B cell (primary cell): ENCODE data around the gene VCL. TPM values are rescaled to one million over a fixed set of nuclear protein-coding genes. Genes with fewer than 3 reads are reported as not detected.

ENCODE experiments used
- ATAC-seq: fragments of 200-7000 bp; cut with Tn5 transposase; one replicate; pipeline ENCODE4 v1.10.0; 2021; ENCODE audit warnings: low read depth, mild to moderate bottlenecking, moderate number of reproducible peaks, moderate library complexity
- CTCF ChIA-PET: fragments of 350-600 bp; sonication (Branson Sonifier 250); formaldehyde crosslinking; loops from one replicate; lab custom pipeline; 2021; ENCODE audit warnings: antibody characterized with exemption, inconsistent platforms; lab: Charles Lee
- POLR2A ChIA-PET: fragments of 350-600 bp; sonication (Branson Sonifier 250); formaldehyde crosslinking; loops from one replicate; lab custom pipeline; 2021; ENCODE audit warnings: antibody characterized with exemption; lab: Charles Lee
- DNase-seq: peaks from one replicate; pipeline ENCODE4 v3.0.0; 2013
- H2AFZ ChIP-seq: 2 replicates; pipeline ENCODE4 v1.6.1; 2012; ENCODE audit warnings: mild to moderate bottlenecking, low read depth, low read length; ENCODE audit not compliant: insufficient read depth, poor library complexity, severe bottlenecking
- H3K27ac ChIP-seq, 2 donors: 1 replicate in 1 of 2; 2 replicates in 1 of 2; pipeline ENCODE4 v1.5.1; 2012 to 2013; ENCODE audit warnings: low read length in 2 of 2, mild to moderate bottlenecking in 2 of 2, moderate library complexity in 1 of 2
- H3K27me3 ChIP-seq, 4 experiments: fragments of 200-600 bp in 1 of 4; sonication (generic) in 1 of 4; replicated peaks in 1 of 4; 1 replicate in 2 of 4; 2 replicates in 2 of 4; pipeline versions ENCODE4 v1.6.1 to v1.7.0; 2013 to 2016; ENCODE audit warnings: low read length in 3 of 4, mild to moderate bottlenecking in 2 of 4, mixed read lengths in 1 of 4, moderate library complexity in 1 of 4; ENCODE audit not compliant: insufficient read depth in 4 of 4, control insufficient read depth in 3 of 4; ENCODE audit errors: control extremely low read depth in 1 of 4
- H3K36me3 ChIP-seq, 2 experiments: replicated peaks in 1 of 2; 1 replicate in 1 of 2; 2 replicates in 1 of 2; pipeline versions ENCODE4 v1.6.1 to v1.7.1; 2013; ENCODE audit warnings: low read length in 1 of 2; ENCODE audit not compliant: insufficient read depth in 2 of 2, control insufficient read depth in 1 of 2; ENCODE audit errors: control extremely low read depth in 1 of 2, extremely low read depth in 1 of 2
- H3K4me1 ChIP-seq, 2 donors: fragments of 200-600 bp in 1 of 2; sonication (generic) in 1 of 2; 1 replicate in 1 of 2; 2 replicates in 1 of 2; pipeline versions ENCODE4 v1.5.1 to v1.6.1; 2013 to 2017; ENCODE audit warnings: low read length in 2 of 2; ENCODE audit not compliant: control insufficient read depth in 2 of 2, insufficient read depth in 2 of 2
- H3K4me2 ChIP-seq: replicated peaks from 2 replicates; pipeline ENCODE3; 2012; ENCODE audit warnings: mild to moderate bottlenecking, low read depth, low read length; ENCODE audit not compliant: poor library complexity, severe bottlenecking
- H3K4me3 ChIP-seq, 5 experiments: fragments of 200-600 bp in 1 of 5; sonication (generic) in 1 of 5; 1 replicate in 3 of 5; 2 replicates in 2 of 5; pipeline versions ENCODE4 v1.5.1 to v1.7.0; 2011 to 2016; ENCODE audit warnings: low read length in 4 of 5, mild to moderate bottlenecking in 4 of 5, low read depth in 2 of 5, control low read depth in 1 of 5, moderate library complexity in 1 of 5; ENCODE audit not compliant: insufficient read depth in 1 of 5; ENCODE audit errors: control extremely low read depth in 1 of 5, extremely low read depth in 1 of 5
- H3K79me2 ChIP-seq: fragments of 200-600 bp; sonication (generic); one replicate; pipeline ENCODE4 v1.6.0; 2016; ENCODE audit warnings: low read length; ENCODE audit not compliant: control insufficient read depth, insufficient read depth
- H3K9ac ChIP-seq: fragments of 200-600 bp; sonication (generic); 2 replicates; pipeline ENCODE4 v1.6.1; 2017; ENCODE audit warnings: mild to moderate bottlenecking, low read length, moderate library complexity
- H3K9me3 ChIP-seq, 3 donors: one replicate each; pipeline versions ENCODE4 v1.6.1 to v1.7.1; 2013; ENCODE audit warnings: low read length in 2 of 3; ENCODE audit not compliant: control insufficient read depth in 2 of 3, insufficient read depth in 1 of 3; ENCODE audit errors: control extremely low read depth in 1 of 3
- H4K20me1 ChIP-seq: 2 replicates; pipeline ENCODE4 v1.6.0; 2012; ENCODE audit warnings: mild to moderate bottlenecking, low read length; ENCODE audit not compliant: insufficient read depth, control insufficient read depth, poor library complexity, severe bottlenecking
- H3K27ac Mint-ChIP-seq: one replicate; pipeline ENCODE4 v1.8.0; 2021; ENCODE audit warnings: mixed read lengths
- H3K27me3 Mint-ChIP-seq: one replicate; pipeline ENCODE4 v1.8.0; 2021; ENCODE audit warnings: mixed read lengths
- H3K4me1 Mint-ChIP-seq: one replicate; pipeline ENCODE4 v1.8.0; 2021; ENCODE audit warnings: mixed read lengths
- H3K4me3 Mint-ChIP-seq: one replicate; pipeline ENCODE4 v1.8.0; 2021; ENCODE audit warnings: mixed read lengths
- H3K9me3 Mint-ChIP-seq: one replicate; pipeline ENCODE4 v1.8.0; 2022; ENCODE audit warnings: mixed read lengths; ENCODE audit not compliant: insufficient read depth
- EZH2 ChIP-seq: IDR thresholded peaks from 2 replicates; pipeline ENCODE4 v1.6.1; 2012; ENCODE audit warnings: borderline replicate concordance, low read depth, mild to moderate bottlenecking, moderate library complexity, low read length; ENCODE audit not compliant: insufficient read depth, poor library complexity, severe bottlenecking
- WGBS: methylation state at CpG from one replicate; pipeline ENCODE4 v1.1.5; 2013; ENCODE audit warnings: missing lambda C conversion rate; ENCODE audit not compliant: insufficient coverage; 5-methylcytosine and 5-hydroxymethylcytosine counted together
- intact Hi-C: fragments of 100-400 bp; cut with micrococcal nuclease; formaldehyde crosslinking; loops from one replicate; pipeline ENCODE4 v1.10.0; 2022
- polyA plus RNA-seq: library from polyadenylated mRNA; depleted of rRNA; stranded (reverse); fragments of >200 nt; gene quantifications from 2 replicates; pipeline ENCODE4 v1.2.3, GENCODE V29; 2012
- total RNA-seq, 2 donors: library from RNA; stranded (reverse); fragments of 120-200 nt in 1 of 2; gene quantifications; 1 replicate in 1 of 2; 2 replicates in 1 of 2; pipeline versions ENCODE4 v1.2.3 to v1.2.4, GENCODE V29; 2013 to 2022
- TF ChIP-seq, protein P1 (sequence below): fragments of 200-600 bp; IDR thresholded peaks from one replicate; pipeline ENCODE4 v1.8.0; 2022; ENCODE audit warnings: antibody characterized with exemption, mild to moderate bottlenecking

The VCL gene
- total and polyA plus RNA-seq, 2 donors (not counting 1 experiment from before 2014, with no cell fraction given): 13.1 to 29.8 TPM

DNA sequence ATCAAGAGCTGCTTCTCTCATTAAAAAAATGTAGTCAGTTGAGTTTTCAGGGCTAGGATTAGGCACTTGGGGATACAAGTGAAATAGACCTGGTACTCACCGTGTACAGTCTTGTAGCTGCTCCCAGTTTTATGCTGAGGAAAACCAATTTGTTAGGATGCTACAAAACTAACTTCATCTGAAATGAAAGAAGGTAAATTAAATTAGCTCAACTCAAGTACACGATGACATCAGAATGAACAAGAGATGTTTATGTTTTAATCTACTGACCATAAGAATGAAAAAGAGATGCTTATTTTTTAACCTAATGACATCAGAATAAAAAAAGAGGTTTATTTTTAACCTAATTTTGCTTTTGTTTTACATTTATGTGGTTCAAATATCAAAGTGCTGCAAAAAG lies 79.0 kb downstream of the VCL start:
- ATAC-seq: no peak
- H2AFZ ChIP-seq: no peak overlapping the region
- DNase-seq: no peak
- ChIA-PET POLR2A (no interaction called here), CTCF (interaction anchor here (0.7 to 4.4 kb wide), 6 partner anchors 15 to 197 kb away, joined by 3 to 40 read pairs (median 4); no protein-coding TSS in a partner anchor)
- Mint-ChIP-seq H3K4me1 (peaks cover 42% of the 10 kb centered on the region), H3K27me3 (no peaks in the 10 kb centered on the region), H3K27ac (no peak overlapping the region), H3K9me3 (no peaks in the 10 kb centered on the region), H3K4me3 (no peak overlapping the region)
- no peak overlapping the region for H3K27ac ChIP-seq
- H3K79me2 ChIP-seq: no peaks in the 10 kb centered on the region
- no peak overlapping the region for H3K4me2 ChIP-seq
- H3K36me3 ChIP-seq: peaks cover under 1 to 17% of the 10 kb centered on the region in 2 experiments
- TF ChIP-seq, protein P1, sequence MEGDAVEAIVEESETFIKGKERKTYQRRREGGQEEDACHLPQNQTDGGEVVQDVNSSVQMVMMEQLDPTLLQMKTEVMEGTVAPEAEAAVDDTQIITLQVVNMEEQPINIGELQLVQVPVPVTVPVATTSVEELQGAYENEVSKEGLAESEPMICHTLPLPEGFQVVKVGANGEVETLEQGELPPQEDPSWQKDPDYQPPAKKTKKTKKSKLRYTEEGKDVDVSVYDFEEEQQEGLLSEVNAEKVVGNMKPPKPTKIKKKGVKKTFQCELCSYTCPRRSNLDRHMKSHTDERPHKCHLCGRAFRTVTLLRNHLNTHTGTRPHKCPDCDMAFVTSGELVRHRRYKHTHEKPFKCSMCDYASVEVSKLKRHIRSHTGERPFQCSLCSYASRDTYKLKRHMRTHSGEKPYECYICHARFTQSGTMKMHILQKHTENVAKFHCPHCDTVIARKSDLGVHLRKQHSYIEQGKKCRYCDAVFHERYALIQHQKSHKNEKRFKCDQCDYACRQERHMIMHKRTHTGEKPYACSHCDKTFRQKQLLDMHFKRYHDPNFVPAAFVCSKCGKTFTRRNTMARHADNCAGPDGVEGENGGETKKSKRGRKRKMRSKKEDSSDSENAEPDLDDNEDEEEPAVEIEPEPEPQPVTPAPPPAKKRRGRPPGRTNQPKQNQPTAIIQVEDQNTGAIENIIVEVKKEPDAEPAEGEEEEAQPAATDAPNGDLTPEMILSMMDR: no peak
- no peak for TF ChIP-seq EZH2
- H3K4me3 ChIP-seq: no peak overlapping the region
- WGBS: no CpG with 5 or more reads among the region's 2 CpGs
- no peaks in the 10 kb centered on the region for H4K20me1 ChIP-seq
- no peaks in the 10 kb centered on the region for H3K9me3 ChIP-seq
- no peak overlapping the region for H3K9ac ChIP-seq
- intact Hi-C loops: no loop called here
- H3K27me3 ChIP-seq: no peaks in the 10 kb centered on the region
- H3K4me1 ChIP-seq: peaks cover 21 to 23% of the 10 kb centered on the region in 2 donors

DNA sequence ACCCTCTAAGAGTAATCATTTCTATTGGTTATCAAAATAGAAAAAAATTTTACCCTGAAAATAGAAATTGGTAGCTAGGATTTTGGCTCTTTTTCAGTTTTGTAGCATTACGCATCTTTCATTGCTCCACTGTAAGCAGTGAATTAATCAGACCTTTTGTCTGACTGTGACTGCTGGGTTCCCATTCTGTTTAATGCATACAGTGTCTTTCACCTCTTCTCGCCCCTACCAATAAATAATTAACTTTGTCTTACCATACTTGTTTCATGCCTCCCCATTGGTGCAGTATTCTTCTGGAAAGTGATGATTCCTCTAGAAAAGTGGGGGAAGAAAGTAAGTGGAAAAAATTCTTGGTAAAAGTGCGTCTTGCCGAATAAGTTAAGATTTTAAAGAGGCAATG lies 79.5 kb downstream of the VCL start:
- Mint-ChIP-seq H3K4me3 (no peak overlapping the region), H3K9me3 (no peaks in the 10 kb centered on the region), H3K27ac (no peak overlapping the region), H3K4me1 (peaks cover 42% of the 10 kb centered on the region), H3K27me3 (no peaks in the 10 kb centered on the region)
- CTCF ChIA-PET: interaction anchor here (0.7 to 4.4 kb wide), 6 partner anchors 15 to 198 kb away, joined by 3 to 40 read pairs (median 4); no protein-coding TSS in a partner anchor
- intact Hi-C loops: no loop called here
- H3K9me3 ChIP-seq: no peaks in the 10 kb centered on the region
- no peak overlapping the region for H3K4me3 ChIP-seq
- H3K27ac ChIP-seq: no peak overlapping the region
- no peak overlapping the region for H3K9ac ChIP-seq
- H3K27me3 ChIP-seq: no peaks in the 10 kb centered on the region
- no peak overlapping the region for H2AFZ ChIP-seq
- H3K4me1 ChIP-seq: peaks cover 21 to 23% of the 10 kb centered on the region in 2 donors
- 78% methylated on average over 1 of the region's 4 CpGs for WGBS
- no peaks in the 10 kb centered on the region for H3K79me2 ChIP-seq
- DNase-seq (no peak), ATAC-seq (no peak)
- TF ChIP-seq EZH2: no peak
- TF ChIP-seq, protein P1: no peak
- no peaks in the 10 kb centered on the region for H4K20me1 ChIP-seq
- peaks cover 3 to 17% of the 10 kb centered on the region in 2 experiments for H3K36me3 ChIP-seq
- POLR2A ChIA-PET: no interaction called here
- no peak overlapping the region for H3K4me2 ChIP-seq
